Posterior cingulate gyrus (tissue), 11 donors: ENCODE measurements around the gene ANKRD65.
"Not testable (repeated sequence)": the region's sequence is repeated elsewhere in the genome, so short reads cannot be mapped to it uniquely, and the experiment has no call there.

Source experiments
- DNase-seq, 10 donors: peaks; one replicate each; pipeline versions ENCODE4 v3.0.0 to v3.0.0-alpha.2; 2020 to 2021; ENCODE audit warnings: mixed read lengths in 3 of 10
- intact Hi-C: fragments of 100-400 bp; cut with DNase I; formaldehyde crosslinking; loops from one replicate; pipeline ENCODE4 v1.15.1; 2023

ANKRD65 gene

DNA sequence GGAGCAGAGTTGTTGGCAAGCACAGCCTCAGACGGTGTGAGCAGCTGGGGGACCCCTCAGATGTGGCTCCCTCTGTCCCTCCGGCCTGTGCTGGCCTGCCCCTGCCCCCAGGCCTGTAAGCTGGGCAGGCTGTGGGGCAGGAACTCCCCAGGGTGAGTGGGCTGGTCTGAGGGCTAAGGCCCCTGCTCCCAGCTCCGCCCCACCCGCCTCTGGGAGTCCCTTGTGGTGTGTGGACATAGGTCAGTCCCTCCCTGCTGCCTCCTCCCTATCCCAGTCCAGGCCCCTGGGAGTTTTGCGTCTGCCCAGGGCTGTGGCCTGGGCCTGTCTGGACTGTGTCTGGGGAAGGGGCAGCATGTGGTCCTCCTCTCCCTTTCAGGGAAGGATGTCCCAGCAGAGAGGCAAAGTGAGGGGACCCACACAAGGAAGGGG is 10.8 kb upstream of the ANKRD65 start:
- intact Hi-C loops, result no loop called here
- peak in 4 of 10 donors; percentile 52 to 88 (median 77) for DNase-seq

GRCh38 chr1:1430992-1431844 is 10.1 kb upstream of the ANKRD65 start:
- DNase-seq, result peak in 4 of 10 donors; percentile 46 to 87 (median 70)
- intact Hi-C loops, result no loop called here

- intact Hi-C loops, result no loop called here
- DNase-seq, result peak in 7 of 10 donors; percentile 54 to 95 (median 77)
Observed at GRCh38 chr1:1430114-1430982, 9.3 kb upstream of the ANKRD65 start.

GRCh38 chr1:1429671-1430073 is 8.6 kb upstream of the ANKRD65 start:
- peak in 4 of 10 donors; percentile 8 to 56 (median 49) for DNase-seq
- intact Hi-C loops, result no loop called here

DNA sequence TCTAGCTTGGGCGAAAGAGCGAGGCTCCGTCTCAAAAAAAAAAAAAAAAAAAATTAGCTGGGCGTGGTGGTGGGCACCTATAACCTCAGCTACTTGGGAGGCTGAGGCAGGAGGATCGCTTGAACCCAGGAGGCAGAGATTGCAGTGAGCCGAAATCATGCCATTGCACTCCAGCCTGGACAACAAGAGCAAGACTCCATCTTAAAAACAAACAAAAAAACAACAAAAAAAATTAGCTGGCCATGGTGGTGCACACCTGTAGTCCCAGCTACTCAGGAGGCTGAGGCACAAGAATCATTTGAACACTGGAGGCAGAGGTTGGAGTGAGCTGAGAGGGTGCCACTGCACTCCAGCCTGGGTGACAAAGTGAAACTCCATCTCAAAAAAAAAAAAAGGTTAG is 7.9 kb upstream of the ANKRD65 start:
- peak in 2 of 10 donors; percentile 15 for DNase-seq
- intact Hi-C loops, result not testable (repeated sequence)

DNA sequence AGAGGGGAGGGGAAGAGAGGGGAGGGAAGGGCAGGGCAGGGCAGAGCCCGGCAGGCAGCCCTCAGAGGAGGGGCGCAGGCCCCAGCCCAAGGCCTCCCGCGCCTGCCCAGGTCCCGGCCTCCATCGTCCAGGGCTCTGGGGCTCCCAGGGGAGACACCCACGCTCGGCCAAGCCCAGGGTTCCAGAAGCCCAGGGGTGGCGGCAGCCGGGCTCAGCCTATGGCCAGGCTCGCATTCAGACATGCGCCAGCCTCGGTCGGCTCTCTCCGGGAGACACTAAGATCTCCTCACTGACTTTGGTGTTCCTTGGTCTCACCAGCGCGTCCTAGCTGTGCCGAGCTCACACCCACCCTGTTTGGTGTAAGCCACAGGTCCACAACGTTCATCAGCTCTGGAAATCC is 7.1 kb upstream of the ANKRD65 start:
- intact Hi-C loops, result no loop called here
- DNase-seq, result peak in 5 of 10 donors; percentile 18 to 88 (median 67)

- DNase-seq, result peak in 1 of 10 donors; percentile 39
- intact Hi-C loops, result no loop called here
Observed at GRCh38 chr1:1427820-1428148, 6.7 kb upstream of the ANKRD65 start.

- intact Hi-C loops, result no loop called here
- DNase-seq, result peak in 8 of 10 donors; percentile 43 to 92 (median 71)
Observed at GRCh38 chr1:1427106-1427819, 6.2 kb upstream of the ANKRD65 start.

- intact Hi-C loops, result no loop called here
- DNase-seq, result peak in 8 of 10 donors; percentile 55 to 95 (median 72)
Observed at GRCh38 chr1:1426496-1427105, 5.5 kb upstream of the ANKRD65 start.

- DNase-seq, result peak in 9 of 10 donors; percentile 60 to 98 (median 82)
- intact Hi-C loops, result no loop called here
Observed at GRCh38 chr1:1425753-1426495, 4.8 kb upstream of the ANKRD65 start.

GRCh38 chr1:1425426-1425752 is 4.3 kb upstream of the ANKRD65 start:
- intact Hi-C loops, result no loop called here
- DNase-seq, result no peak

DNA sequence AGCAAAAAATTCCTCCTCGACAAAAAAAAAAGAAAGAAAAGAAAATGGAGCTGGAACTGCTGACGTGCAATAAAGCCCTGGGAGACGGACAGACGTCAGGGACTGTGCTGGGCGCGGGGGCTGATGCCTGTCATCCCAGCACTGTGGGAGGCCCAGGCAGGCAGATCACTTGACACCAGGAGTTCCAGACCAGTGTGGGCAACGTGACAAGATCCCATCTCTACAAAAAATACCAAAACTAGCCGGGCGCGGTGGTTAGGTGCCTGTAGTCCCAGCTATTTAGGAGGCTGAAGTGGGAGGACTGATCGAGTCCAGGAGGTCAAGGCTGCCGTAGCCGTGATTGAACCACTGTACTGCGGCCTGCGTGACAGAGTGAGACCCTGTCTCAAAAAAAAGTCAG is 3.6 kb upstream of the ANKRD65 start:
- peak in 3 of 10 donors; percentile 48 to 74 (median 48) for DNase-seq
- intact Hi-C loops, result no loop called here

GRCh38 chr1:1423245-1423597 is 2.1 kb upstream of the ANKRD65 start:
- no peak for DNase-seq
- intact Hi-C loops, result no loop called here

GRCh38 chr1:1422465-1423244 is 1.6 kb upstream of the ANKRD65 start:
- DNase-seq, result peak in 4 of 10 donors; percentile 47 to 75 (median 64)
- intact Hi-C loops, result no loop called here

- peak in 3 of 10 donors; percentile 27 to 66 (median 36) for DNase-seq
- intact Hi-C loops, result no loop called here
Observed at GRCh38 chr1:1421907-1422464, 910 bp upstream of the ANKRD65 start.

- DNase-seq, result peak in 3 of 10 donors; percentile 67 to 72 (median 67)
- intact Hi-C loops, result no loop called here
Observed at GRCh38 chr1:1420654-1421141, 378 bp downstream of the ANKRD65 start.

- DNase-seq, result peak in 4 of 10 donors; percentile 62 to 93 (median 72)
- intact Hi-C loops, result no loop called here
Observed at GRCh38 chr1:1419813-1420653, 1.0 kb downstream of the ANKRD65 start.
